ENCODE data around the gene MCM3. TPM values are rescaled to one million over a fixed set of nuclear protein-coding genes. Genes with fewer than 3 reads are reported as not detected.

The MCM3 gene
- total RNA-seq, result 100 to 1,000 TPM; 256 to 258 TPM

GRCh38 chr6:52284460-52285176 is at the start of gene MCM3:
TSS of gene MCM3 (minus strand) at chr6:52284742. CDS start at chr6:52284674, 68 bp downstream.
- peaks cover 37% of the 10 kb centered on the region for H3K36me3 Mint-ChIP-seq (ENCODE audit: low read depth)
- intact Hi-C loops (cut with micrococcal nuclease), result loop anchor here (1.0 to 2.0 kb wide), 17 partner anchors 8 to 780 kb away; partner anchors contain the start of genes EFHC1, GSTA4 and PAQR8
- H3K4me3 Mint-ChIP-seq, result no peak within 1 kb of the TSS

DNA sequence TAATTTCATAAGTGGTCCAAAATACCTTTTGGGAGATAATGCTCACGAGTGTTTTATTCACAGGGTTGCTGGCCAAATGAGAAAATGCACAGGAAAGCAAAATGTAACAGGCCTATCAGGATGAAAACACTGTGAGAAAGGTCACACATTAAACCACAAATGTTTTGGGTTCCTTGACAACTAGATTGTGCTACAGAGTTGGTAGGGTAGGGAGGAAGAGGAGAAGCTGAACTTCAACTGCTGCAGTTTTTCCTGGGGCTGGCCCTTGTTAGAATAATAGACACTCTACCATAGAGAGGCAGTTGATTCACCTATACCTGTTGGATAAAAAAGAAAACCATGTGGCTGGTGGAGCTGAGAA is 49.3 kb upstream of the MCM3 start:
- peaks cover 63% of the 10 kb centered on the region for H3K4me1 Mint-ChIP-seq (ENCODE audit: low read depth)
- H3K27me3 Mint-ChIP-seq (ENCODE audit: low read depth), result no peaks in the 10 kb centered on the region
- H3K4me3 Mint-ChIP-seq, result no peak overlapping the region
- H3K36me3 Mint-ChIP-seq (ENCODE audit: low read depth), result no peaks in the 10 kb centered on the region
- intact Hi-C loops (cut with micrococcal nuclease), result loop anchor here (1.0 kb wide), 3 partner anchors 16 to 47 kb away; no protein-coding TSS in a partner anchor
- CTCF ChIA-PET, result interaction anchor here (0.5 to 1.6 kb wide), 6 partner anchors 14 to 74 kb away, joined by 3 to 5 read pairs (median 4); partner anchors contain the start of gene PAQR8
- H3K9me3 Mint-ChIP-seq, result no peaks in the 10 kb centered on the region
- H3K27ac Mint-ChIP-seq, result peak overlapping the region; percentile 50
- peak; percentile 46 for DNase-seq

More at GRCh38 chr6:52284460-52285176, at the start of gene MCM3:
- Mint-ChIP-seq H3K27me3 (ENCODE audit: low read depth) (no peaks in the 10 kb centered on the region), H3K4me1 (ENCODE audit: low read depth) (peaks cover 51% of the 10 kb centered on the region), H3K9me3 (no peaks in the 10 kb centered on the region), H3K27ac (no peak within 1 kb of the TSS)
- peak; percentile 98 for DNase-seq
- CTCF ChIA-PET, result interaction anchor here (0.6 to 8.9 kb wide), 19 partner anchors 10 to 378 kb away, joined by 3 to 198 read pairs (median 13); partner anchors contain the start of gene PAQR8

GRCh38 chr6:52331793-52332457 is 47.4 kb upstream of the MCM3 start:
- H3K27me3 Mint-ChIP-seq (ENCODE audit: low read depth), result no peaks in the 10 kb centered on the region
- no peaks in the 10 kb centered on the region for H3K9me3 Mint-ChIP-seq
- DNase-seq, result peak; percentile 29
- H3K4me1 Mint-ChIP-seq (ENCODE audit: low read depth), result peaks cover 52% of the 10 kb centered on the region
- H3K4me3 Mint-ChIP-seq, result no peak overlapping the region
- CTCF ChIA-PET, result interaction anchor here (0.6 to 1.1 kb wide), 4 partner anchors 20 to 76 kb away, joined by 3 to 4 read pairs (median 3); no protein-coding TSS in a partner anchor
- intact Hi-C loops (cut with micrococcal nuclease), result no loop called here
- H3K27ac Mint-ChIP-seq, result no peak overlapping the region
- H3K36me3 Mint-ChIP-seq (ENCODE audit: low read depth), result no peaks in the 10 kb centered on the region

- Mint-ChIP-seq H3K27me3 (ENCODE audit: low read depth) (no peaks in the 10 kb centered on the region), H3K27ac (no peak overlapping the region), H3K4me1 (ENCODE audit: low read depth) (peaks cover 41% of the 10 kb centered on the region), H3K4me3 (no peak overlapping the region), H3K9me3 (no peaks in the 10 kb centered on the region), H3K36me3 (ENCODE audit: low read depth) (no peaks in the 10 kb centered on the region)
- intact Hi-C loops (cut with micrococcal nuclease), result no loop called here
- CTCF ChIA-PET, result interaction anchor here (0.5 to 1.5 kb wide), 3 partner anchors 20 to 321 kb away, joined by 3 to 4 read pairs (median 4); no protein-coding TSS in a partner anchor
- DNase-seq, result no peak
Observed at GRCh38 chr6:52330470-52330869, 45.9 kb upstream of the MCM3 start.

GRCh38 chr6:52328729-52329128 is 44.2 kb upstream of the MCM3 start:
- no peaks in the 10 kb centered on the region for H3K36me3 Mint-ChIP-seq (ENCODE audit: low read depth)
- H3K27ac Mint-ChIP-seq, result no peak overlapping the region
- H3K9me3 Mint-ChIP-seq, result no peaks in the 10 kb centered on the region
- DNase-seq, result no peak
- intact Hi-C loops (cut with micrococcal nuclease), result no loop called here
- no peaks in the 10 kb centered on the region for H3K27me3 Mint-ChIP-seq (ENCODE audit: low read depth)
- H3K4me1 Mint-ChIP-seq (ENCODE audit: low read depth), result peaks cover 24% of the 10 kb centered on the region
- CTCF ChIA-PET, result interaction anchor here (0.9 to 1.1 kb wide), 2 partner anchors 36 to 43 kb away, joined by 3 read pairs; no protein-coding TSS in a partner anchor
- H3K4me3 Mint-ChIP-seq, result no peak overlapping the region

GRCh38 chr6:52328303-52328662 is 43.7 kb upstream of the MCM3 start:
- Mint-ChIP-seq H3K4me1 (ENCODE audit: low read depth) (peaks cover 20% of the 10 kb centered on the region), H3K4me3 (no peak overlapping the region), H3K27me3 (ENCODE audit: low read depth) (no peaks in the 10 kb centered on the region), H3K9me3 (no peaks in the 10 kb centered on the region), H3K36me3 (ENCODE audit: low read depth) (no peaks in the 10 kb centered on the region), H3K27ac (no peak overlapping the region)
- DNase-seq, result no peak
- CTCF ChIA-PET, result interaction anchor here (0.9 kb wide), 2 partner anchors 23 to 42 kb away, joined by 3 read pairs; no protein-coding TSS in a partner anchor
- intact Hi-C loops (cut with micrococcal nuclease), result no loop called here

DNA sequence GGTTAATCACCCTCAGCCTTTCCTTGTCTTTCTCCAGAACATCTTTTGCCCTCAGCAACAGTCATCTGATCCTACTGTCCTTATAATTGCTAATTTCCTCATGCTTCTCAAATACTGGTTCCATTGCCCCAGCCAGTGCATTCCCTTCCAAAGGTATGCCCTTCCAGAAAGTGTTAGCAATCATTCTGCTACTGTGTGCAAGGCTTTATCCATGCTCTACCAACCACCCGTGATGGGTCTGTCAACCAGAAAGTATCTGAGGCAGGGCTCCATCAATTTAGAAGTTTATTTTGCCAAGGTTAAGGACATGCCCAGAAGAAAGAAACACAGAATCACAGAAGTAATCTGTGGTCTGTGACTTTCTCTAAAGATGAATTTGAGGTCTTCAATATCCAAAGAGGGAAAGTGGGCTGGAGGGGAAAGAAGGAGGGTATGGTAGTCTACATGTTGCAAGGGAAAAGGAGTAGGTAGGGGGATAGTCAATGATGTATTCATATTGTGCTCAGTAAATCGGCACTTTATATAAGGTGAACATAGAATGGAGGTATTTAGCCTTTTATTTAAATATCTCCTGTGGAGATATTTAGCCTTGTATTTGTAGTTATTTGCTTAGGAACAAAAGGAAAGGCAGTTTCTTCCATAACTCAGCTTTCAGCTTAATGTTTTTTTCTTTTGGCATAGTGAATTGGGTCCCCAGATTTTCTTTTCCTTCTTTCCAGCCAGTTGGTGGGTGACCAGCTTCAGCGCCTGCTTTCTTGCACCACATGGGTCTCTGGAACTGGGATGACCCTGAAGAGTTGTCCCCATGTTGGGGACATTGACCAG is 42.2 kb upstream of the MCM3 start:
- Mint-ChIP-seq H3K27me3 (ENCODE audit: low read depth) (no peaks in the 10 kb centered on the region), H3K27ac (no peak overlapping the region)
- intact Hi-C loops (cut with micrococcal nuclease), result no loop called here

DNA sequence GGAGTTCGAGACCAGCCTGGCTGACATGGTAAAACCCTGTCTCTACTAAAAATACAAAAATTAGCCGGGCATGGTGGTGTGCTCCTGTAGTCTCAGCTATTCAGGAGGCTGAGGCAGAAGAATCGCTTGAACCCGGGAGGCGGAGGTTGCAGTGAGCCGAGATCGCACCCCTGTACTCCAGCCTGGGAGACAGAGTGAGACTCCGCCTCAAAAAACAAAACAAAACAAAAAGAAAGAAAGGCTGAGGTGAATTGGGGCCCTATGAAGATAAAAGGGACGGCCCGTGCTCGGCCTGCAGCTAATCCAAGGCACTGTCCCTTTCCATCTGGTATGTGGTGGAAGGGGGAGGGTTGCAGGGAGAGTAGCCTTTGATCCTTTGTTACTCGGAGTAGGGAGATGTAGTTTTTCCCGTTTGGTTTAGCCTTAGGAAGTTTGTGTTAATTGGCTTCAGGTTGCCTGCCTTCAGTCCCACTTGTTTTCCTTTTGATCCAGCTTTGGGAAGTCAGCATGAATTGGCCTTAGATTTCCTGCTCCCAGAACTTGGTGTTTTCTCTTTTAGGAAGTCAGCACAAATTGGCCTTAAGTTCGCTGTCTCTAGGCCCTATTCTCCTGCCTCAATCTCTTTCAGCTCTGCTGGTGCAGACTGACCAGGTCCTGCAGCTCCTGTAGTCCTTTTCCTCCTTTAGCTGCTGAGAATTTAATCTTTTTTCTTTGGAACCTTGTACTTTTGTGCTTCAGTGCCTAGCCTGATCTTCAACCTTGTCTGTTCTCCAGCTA is 41.3 kb upstream of the MCM3 start:
- Mint-ChIP-seq H3K4me1 (ENCODE audit: low read depth) (peaks cover 3% of the 10 kb centered on the region), H3K36me3 (ENCODE audit: low read depth) (no peaks in the 10 kb centered on the region), H3K4me3 (no peak overlapping the region), H3K27me3 (ENCODE audit: low read depth) (no peaks in the 10 kb centered on the region), H3K27ac (no peak overlapping the region), H3K9me3 (no peaks in the 10 kb centered on the region)
- no peak for DNase-seq
- CTCF ChIA-PET, result no interaction called here
- intact Hi-C loops (cut with micrococcal nuclease), result no loop called here

More for the DNA sequence above, 42.2 kb upstream of the MCM3 start:
- peaks cover 6% of the 10 kb centered on the region for H3K4me1 Mint-ChIP-seq (ENCODE audit: low read depth)
- no peak for DNase-seq
- CTCF ChIA-PET, result interaction anchor here (0.8 kb wide), 1 partner anchor 41 kb away, joined by 3 read pairs; no protein-coding TSS in a partner anchor
- no peak overlapping the region for H3K4me3 Mint-ChIP-seq
- H3K36me3 Mint-ChIP-seq (ENCODE audit: low read depth), result no peaks in the 10 kb centered on the region
- no peaks in the 10 kb centered on the region for H3K9me3 Mint-ChIP-seq

DNA sequence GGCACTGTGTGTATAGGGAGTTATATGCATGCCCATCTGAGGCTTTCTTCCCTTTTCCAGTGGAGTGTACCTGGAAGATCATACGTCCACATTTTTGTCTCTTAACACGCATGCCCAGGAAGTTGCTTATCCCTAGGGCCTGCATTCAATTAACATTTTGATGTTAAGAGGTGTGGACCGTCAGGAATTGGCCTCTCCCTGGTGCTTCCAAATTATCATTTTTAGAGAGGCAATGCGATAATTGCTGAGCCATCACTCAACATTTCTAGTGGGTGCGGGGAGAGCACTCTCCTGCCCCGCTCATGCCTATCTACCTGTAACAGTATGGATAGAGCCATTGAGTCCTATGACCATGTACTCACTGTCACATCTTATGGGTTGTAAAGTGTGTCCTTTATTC is 39.6 kb upstream of the MCM3 start:
- Mint-ChIP-seq H3K9me3 (no peaks in the 10 kb centered on the region), H3K4me1 (ENCODE audit: low read depth) (peaks cover 4% of the 10 kb centered on the region), H3K4me3 (no peak overlapping the region), H3K36me3 (ENCODE audit: low read depth) (no peaks in the 10 kb centered on the region), H3K27ac (no peak overlapping the region), H3K27me3 (ENCODE audit: low read depth) (no peaks in the 10 kb centered on the region)
- CTCF ChIA-PET, result no interaction called here
- intact Hi-C loops (cut with micrococcal nuclease), result no loop called here
- no peak for DNase-seq

DNA sequence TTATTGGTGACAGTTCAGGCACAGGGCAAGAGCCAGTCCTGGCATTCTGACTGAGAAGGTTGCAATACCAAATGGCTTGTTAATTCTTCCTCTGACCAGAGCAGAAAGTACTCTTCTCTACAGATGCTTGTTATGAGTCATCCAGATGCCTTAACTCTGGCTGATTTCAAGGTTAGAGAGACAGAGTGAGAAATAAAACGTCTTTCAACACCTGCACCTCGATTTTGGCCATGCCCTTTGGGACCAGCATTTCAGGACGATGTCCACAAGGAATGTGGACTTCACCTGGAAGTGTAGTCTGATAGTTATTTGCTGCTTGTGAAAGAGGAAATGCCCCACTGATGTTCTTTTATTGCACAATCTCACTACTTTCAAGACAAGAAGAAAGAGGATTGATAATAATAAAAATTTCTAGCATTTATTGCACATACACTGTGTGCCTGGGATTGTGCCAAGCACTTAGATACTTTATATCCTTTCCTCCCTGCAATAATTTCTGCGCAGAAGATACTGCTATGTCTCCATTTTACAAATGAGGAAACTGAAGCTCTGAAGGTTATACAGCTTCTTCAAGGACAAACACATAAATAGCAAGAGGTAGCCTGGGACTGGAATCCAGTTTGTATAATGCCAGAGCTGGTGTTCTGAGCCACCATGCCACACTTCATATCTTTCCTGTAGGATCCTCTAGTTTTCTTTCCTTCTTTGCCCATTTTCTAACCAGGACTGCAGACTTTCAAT is 33.5 kb upstream of the MCM3 start:
- no peak overlapping the region for H3K4me3 Mint-ChIP-seq

GRCh38 chr6:52317211-52317610 is 32.7 kb upstream of the MCM3 start:
- no peak overlapping the region for H3K4me3 Mint-ChIP-seq
- no peaks in the 10 kb centered on the region for H3K27me3 Mint-ChIP-seq (ENCODE audit: low read depth)
- H3K9me3 Mint-ChIP-seq, result no peaks in the 10 kb centered on the region
- no peaks in the 10 kb centered on the region for H3K36me3 Mint-ChIP-seq (ENCODE audit: low read depth)
- no peak for DNase-seq
- CTCF ChIA-PET, result no interaction called here
- no peak overlapping the region for H3K27ac Mint-ChIP-seq
- peaks cover 27% of the 10 kb centered on the region for H3K4me1 Mint-ChIP-seq (ENCODE audit: low read depth)
- intact Hi-C loops (cut with micrococcal nuclease), result no loop called here

More for the DNA sequence above, 33.5 kb upstream of the MCM3 start:
- no peak for DNase-seq
- no peaks in the 10 kb centered on the region for H3K9me3 Mint-ChIP-seq
- H3K36me3 Mint-ChIP-seq (ENCODE audit: low read depth), result no peaks in the 10 kb centered on the region
- CTCF ChIA-PET, result interaction anchor here (0.8 kb wide), 1 partner anchor 16 kb away, joined by 4 read pairs; no protein-coding TSS in a partner anchor
- intact Hi-C loops (cut with micrococcal nuclease), result no loop called here
- H3K27ac Mint-ChIP-seq, result no peak overlapping the region
- no peaks in the 10 kb centered on the region for H3K27me3 Mint-ChIP-seq (ENCODE audit: low read depth)
- peaks cover 22% of the 10 kb centered on the region for H3K4me1 Mint-ChIP-seq (ENCODE audit: low read depth)
